GM19023 (cell line): ENCODE data around the gene IRX3.

ENCODE experiments used
- ATAC-seq: cut with Tn5 transposase; IDR thresholded peaks from one replicate; pipeline ENCODE4 v1.9.1; 2021; ENCODE audit warnings: mild to moderate bottlenecking, moderate library complexity; ENCODE audit not compliant: unreplicated experiment

IRX3 gene

GRCh38 chr16:54291656-54292487 is 5.3 kb upstream of the IRX3 start:
- ATAC-seq: no peak

DNA sequence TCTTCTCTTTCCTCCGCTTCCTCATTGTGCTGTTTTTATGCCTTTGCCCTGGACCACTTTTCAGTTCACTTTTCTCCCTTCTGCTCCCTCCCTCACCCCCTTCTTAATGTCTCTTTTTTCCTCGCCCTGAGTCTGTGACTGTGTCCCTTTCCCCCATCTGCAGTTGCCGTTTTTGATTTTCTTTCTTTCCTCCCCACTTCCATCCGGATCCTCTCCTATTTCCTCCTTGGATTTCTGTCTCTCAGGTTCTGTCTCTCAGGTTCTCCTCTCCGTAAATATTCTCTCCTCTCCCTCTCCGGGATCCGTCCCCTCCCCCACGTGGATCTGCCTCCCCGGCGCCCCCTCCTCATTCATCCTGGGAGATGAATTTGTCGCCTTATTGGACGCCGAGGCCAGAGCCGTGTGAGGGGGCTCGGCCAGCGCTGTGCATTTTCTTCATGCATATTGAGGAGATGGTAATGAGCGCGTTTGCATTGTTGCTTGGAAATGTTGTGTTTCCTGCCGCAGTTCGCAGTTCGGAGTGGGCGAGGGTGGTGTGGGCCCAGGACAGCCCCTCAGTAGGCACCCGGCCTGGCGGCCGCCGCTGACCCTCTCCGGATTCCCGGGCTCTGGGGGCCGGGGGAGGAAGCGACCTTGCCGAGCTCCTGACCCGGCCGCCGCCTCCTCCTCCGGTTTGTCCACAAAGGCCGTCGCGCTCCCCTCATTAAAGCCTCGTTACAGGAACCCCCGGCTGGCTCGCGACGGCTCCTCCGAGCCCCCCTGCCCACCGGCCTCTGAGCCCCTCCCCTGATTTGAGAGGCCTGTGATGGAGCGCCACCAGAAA is 4.5 kb upstream of the IRX3 start:
- no peak for ATAC-seq

DNA sequence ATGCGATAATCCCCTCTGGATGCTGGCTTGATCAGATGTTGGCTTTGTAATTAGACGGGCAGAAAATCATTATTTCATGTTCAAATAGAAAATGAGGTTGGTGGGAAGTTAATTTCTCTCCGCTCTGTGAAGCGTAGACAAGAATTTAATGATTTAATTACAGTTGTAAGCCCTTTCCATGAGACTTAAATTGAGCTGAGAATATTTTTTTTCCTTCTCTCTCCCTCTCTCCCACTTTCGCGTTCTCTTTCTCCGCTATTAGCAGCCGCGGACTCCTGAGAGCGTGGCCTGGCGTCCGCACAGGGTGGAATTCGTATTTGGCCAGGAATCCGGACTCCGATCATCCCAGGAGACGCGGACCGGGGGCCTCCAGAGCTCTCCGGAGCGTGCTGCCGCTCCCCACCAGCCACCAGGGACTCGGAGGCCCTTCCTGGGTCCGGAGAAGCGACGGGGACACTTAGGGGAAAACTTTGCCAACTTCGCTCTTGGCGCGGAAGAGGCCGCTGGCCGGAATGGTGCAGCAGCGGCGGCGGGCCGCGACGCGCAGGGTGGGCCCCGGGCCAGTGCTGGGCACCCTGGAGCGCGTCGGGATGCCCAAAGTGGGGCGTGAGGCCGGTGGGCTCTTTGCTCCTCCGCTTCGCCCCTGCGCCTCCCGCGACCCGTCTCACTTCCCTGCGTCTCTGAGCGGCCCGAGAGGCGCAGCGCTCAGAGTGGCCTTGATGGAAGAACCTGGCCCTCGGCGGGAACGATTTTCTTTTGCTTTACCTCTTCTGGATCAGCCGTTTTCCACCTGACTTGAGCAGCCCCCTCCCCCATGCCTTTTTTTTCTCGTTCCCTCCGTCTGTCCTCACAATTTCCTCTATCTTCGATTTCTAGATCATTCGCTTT is 3.6 kb upstream of the IRX3 start:
- ATAC-seq: no peak

- ATAC-seq: no peak
Measured at GRCh38 chr16:54289242-54289944, 2.8 kb upstream of the IRX3 start.

DNA sequence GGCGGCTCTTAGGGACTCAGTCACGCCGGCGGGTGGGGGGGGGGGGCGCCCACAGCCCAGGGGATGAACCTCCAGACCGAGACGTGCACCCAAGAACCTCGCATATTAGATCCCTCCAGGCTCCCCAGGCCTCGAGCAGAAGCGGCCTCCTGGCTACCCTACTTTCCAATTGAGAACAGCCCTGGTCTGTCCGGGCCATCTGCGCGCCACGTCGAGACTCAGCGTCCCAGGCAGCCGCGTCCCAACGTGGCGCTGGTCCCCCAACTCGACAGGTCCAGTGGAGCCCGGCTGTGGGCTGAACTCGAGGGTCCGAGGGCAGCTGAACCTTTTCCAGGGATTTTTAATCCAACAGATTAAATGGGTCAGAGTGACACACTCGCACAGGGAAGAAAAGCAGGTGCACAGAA is 2.3 kb upstream of the IRX3 start:
- ATAC-seq: no peak

- no peak for ATAC-seq
Measured at GRCh38 chr16:54288030-54288834, 1.6 kb upstream of the IRX3 start.

GRCh38 chr16:54287131-54288029 is 793 bp upstream of the IRX3 start:
- ATAC-seq: no peak

- ATAC-seq: no peak
Measured at GRCh38 chr16:54286090-54286365, 559 bp downstream of the IRX3 start.

GRCh38 chr16:54285414-54286089 is 1.0 kb downstream of the IRX3 start:
- no peak for ATAC-seq

- ATAC-seq: no peak
Measured at GRCh38 chr16:54284931-54285413, 1.6 kb downstream of the IRX3 start.

- ATAC-seq: no peak
Measured at GRCh38 chr16:54284319-54284930, 2.2 kb downstream of the IRX3 start.

GRCh38 chr16:54283725-54284318 is 2.8 kb downstream of the IRX3 start:
- no peak for ATAC-seq

DNA sequence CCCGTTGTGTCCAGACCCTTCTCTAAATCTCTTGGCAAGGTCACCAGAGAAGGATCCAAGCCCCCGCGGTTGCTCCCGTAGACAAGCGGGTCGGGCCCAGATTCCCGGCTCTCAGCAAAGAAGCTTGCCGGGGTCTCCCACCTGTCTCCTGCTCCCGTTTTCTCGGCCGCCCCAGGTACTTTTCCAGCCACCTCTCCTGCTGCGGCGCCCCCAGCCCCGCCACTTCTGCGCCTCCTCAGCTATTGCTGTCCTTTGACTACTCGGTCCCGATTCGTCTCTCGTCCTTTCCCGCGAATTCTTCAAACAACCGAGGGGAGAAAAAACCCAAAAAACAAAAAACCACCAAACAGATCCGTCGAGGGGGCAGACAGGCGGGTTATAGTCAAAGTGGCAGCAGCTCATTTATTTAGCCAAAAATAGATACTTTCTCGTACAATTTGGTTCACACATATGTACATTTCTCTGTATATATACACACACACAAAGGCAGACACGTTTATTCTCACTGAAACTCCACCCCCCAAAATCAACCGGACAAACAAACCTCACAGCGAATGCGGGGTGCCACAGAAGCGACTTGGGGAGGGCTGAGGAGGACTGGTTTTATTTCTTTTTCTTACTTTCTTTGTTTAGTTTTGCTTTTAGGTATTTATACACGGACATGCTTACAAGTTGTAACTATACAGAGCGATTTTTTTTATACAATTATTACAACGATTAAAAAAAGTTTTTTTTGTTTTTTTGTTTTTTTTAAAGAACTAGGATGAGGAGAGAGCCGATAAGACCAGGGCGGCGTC is 3.5 kb downstream of the IRX3 start:
- no peak for ATAC-seq

DNA sequence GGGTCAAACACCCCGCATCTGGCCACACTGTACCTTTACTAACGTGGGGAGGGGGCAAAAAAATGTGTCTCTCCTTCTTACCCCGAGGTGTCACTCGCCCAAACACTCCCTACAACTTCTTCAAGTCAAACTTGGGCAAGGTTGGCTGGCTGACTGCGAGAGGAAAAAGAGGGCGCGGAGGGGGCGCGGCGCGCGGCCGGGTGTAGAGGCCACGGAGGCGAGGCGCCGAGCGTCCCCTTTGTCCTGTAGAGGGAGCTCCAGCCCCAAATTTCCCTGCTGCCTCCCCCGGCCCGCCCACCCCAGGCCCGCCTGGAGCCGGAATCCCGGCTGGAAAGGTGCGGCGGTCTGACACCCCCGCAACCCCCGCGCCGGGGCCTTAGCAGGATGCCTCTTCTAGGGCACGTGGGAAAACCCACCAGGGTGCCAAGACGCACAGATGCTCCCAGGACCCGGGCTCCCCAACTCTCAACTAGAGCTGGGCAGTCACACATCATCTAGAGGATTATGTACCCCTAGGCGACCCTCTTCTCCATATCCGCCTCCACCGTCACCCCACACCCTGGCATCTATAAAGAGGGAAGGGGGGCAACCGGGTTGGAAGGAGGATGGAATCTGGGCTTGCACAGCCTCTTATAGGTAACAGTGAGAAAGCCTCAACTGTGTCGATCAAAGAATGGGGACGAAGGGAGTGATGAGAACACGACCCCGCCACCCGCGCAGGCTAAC is 4.2 kb downstream of the IRX3 start:
- ATAC-seq: no peak

DNA sequence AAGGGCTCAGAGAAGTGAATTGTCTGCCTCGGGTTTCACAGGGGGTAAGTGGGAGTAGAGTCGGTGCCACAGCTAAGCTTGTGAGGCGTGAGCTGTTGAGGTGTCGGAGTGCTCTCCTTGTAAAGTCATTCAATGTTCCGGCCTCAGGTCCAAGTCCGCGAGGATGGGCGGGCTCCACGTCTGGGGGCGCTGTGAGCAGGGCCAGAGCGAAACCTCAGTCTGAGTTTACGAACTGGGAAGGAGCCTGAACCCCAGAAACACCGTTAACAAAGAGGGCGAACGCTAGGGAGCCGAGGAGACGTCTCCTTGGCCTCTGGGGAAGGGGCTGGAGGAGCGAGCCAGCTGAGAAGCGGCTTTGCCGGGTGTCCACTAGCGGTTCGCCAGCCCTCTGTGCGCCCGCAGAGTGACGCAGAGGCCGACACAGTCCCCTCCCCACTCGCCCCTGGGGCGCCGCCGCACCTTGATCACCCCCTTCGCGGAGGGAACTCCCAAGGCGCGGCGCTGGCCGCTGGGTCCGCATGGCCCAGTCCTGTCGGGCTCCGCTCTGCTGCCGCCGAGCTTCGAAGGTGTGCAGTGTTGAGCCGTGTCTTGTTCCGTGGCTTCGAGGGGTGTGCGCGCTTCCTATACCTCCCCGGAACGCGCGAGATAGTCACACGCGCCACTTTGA is 4.9 kb downstream of the IRX3 start:
- no peak for ATAC-seq
